GM15510 (cell line): ENCODE measurements around the gene MRTFB.

Experiments
- POLR2A ChIP-seq: IDR thresholded peaks from 3 replicates; pipeline ENCODE4 v1.6.1; 2011; ENCODE audit warnings: borderline replicate concordance; ENCODE audit not compliant: insufficient read length; ENCODE audit errors: extremely low read depth

MRTFB gene

GRCh38 chr16:14202095-14202494 is 131.0 kb downstream of the MRTFB start:
- TF ChIP-seq POLR2A: no peak

GRCh38 chr16:14202697-14203096 is 131.6 kb downstream of the MRTFB start:
- TF ChIP-seq POLR2A: no peak

- TF ChIP-seq POLR2A: no peak
Measured at GRCh38 chr16:14203166-14203565, 132.0 kb downstream of the MRTFB start.

GRCh38 chr16:14205666-14206065 is 134.5 kb downstream of the MRTFB start:
- no peak for TF ChIP-seq POLR2A

- TF ChIP-seq POLR2A: no peak
Measured at GRCh38 chr16:14211856-14212543, 140.9 kb downstream of the MRTFB start.

- no peak for TF ChIP-seq POLR2A
Measured at GRCh38 chr16:14215941-14216340, 144.8 kb downstream of the MRTFB start.

GRCh38 chr16:14219983-14220382 is 148.9 kb downstream of the MRTFB start:
- no peak for TF ChIP-seq POLR2A

- TF ChIP-seq POLR2A: no peak
Measured at GRCh38 chr16:14223632-14224031, 152.5 kb downstream of the MRTFB start.

GRCh38 chr16:14225457-14225856 is 154.3 kb downstream of the MRTFB start:
- no peak for TF ChIP-seq POLR2A

GRCh38 chr16:14232106-14232864 is 161.2 kb downstream of the MRTFB start:
- no peak for TF ChIP-seq POLR2A

GRCh38 chr16:14236401-14236800 is 165.3 kb downstream of the MRTFB start:
- no peak for TF ChIP-seq POLR2A

GRCh38 chr16:14238756-14239155 is 167.6 kb downstream of the MRTFB start:
- no peak for TF ChIP-seq POLR2A

- TF ChIP-seq POLR2A: no peak
Measured at GRCh38 chr16:14239791-14240190, 168.7 kb downstream of the MRTFB start.

GRCh38 chr16:14240219-14240843 is 169.2 kb downstream of the MRTFB start:
- no peak for TF ChIP-seq POLR2A

- no peak for TF ChIP-seq POLR2A
Measured at GRCh38 chr16:14240964-14241363, 169.8 kb downstream of the MRTFB start.
